CD14-positive monocyte (primary cell): ENCODE results near the gene ITPR2. TPM values are rescaled to one million over a fixed set of nuclear protein-coding genes. Genes with fewer than 3 reads are reported as not detected.

Source experiments
- DNase-seq, 3 donors: peaks; one replicate each; pipeline ENCODE4 v3.0.0-alpha.2; 2011 to 2022
- H2AFZ ChIP-seq: 2 replicates; pipeline ENCODE4 v1.6.0; 2012; ENCODE audit warnings: mild to moderate bottlenecking, low read depth, low read length, inconsistent platforms; ENCODE audit not compliant: insufficient read depth, poor library complexity, severe bottlenecking
- H3K27ac ChIP-seq, 2 donors: 1 replicate in 1 of 2; 2 replicates in 1 of 2; pipeline ENCODE4 v1.5.1; 2012 to 2013; ENCODE audit warnings: low read length in 2 of 2, control low read depth in 1 of 2, inconsistent platforms in 1 of 2, low read depth in 1 of 2, mild to moderate bottlenecking in 1 of 2
- H3K27me3 ChIP-seq, 2 donors: one replicate each; pipeline versions ENCODE4 v1.6.0 to v1.6.1; 2011 to 2013; ENCODE audit warnings: low read length in 2 of 2; ENCODE audit not compliant: control insufficient read depth in 2 of 2, insufficient read depth in 2 of 2
- H3K36me3 ChIP-seq, 2 donors: replicated peaks in 1 of 2; 1 replicate in 1 of 2; 2 replicates in 1 of 2; pipeline versions ENCODE4 v1.5.1 to v1.6.1; 2012 to 2013; ENCODE audit warnings: low read length in 2 of 2, control low read depth in 1 of 2, inconsistent platforms in 1 of 2, mild to moderate bottlenecking in 1 of 2; ENCODE audit not compliant: insufficient read depth in 2 of 2, control insufficient read depth in 1 of 2
- H3K4me1 ChIP-seq, 2 donors: 1 replicate in 1 of 2; 2 replicates in 1 of 2; pipeline versions ENCODE4 v1.5.1 to v1.6.1; 2012 to 2013; ENCODE audit warnings: low read length in 2 of 2, control low read depth in 1 of 2, inconsistent platforms in 1 of 2, mild to moderate bottlenecking in 1 of 2, moderate library complexity in 1 of 2; ENCODE audit not compliant: insufficient read depth in 2 of 2, control insufficient read depth in 1 of 2
- H3K4me2 ChIP-seq: replicated peaks from 2 replicates; pipeline ENCODE3; 2012; ENCODE audit warnings: low read length, moderate library complexity, mild to moderate bottlenecking; ENCODE audit not compliant: poor library complexity, severe bottlenecking; ENCODE audit errors: extremely low read depth
- H3K4me3 ChIP-seq, 3 experiments: fragments of 200-600 bp in 1 of 3; sonication (generic) in 1 of 3; replicated peaks in 1 of 3; 1 replicate in 2 of 3; 2 replicates in 1 of 3; pipeline ENCODE4 v1.5.1; 2011 to 2013; ENCODE audit warnings: low read length in 3 of 3, mild to moderate bottlenecking in 3 of 3, control low read depth in 2 of 3, low read depth in 2 of 3, inconsistent platforms in 1 of 3, moderate library complexity in 1 of 3
- H3K79me2 ChIP-seq: 2 replicates; pipeline ENCODE4 v1.6.0; 2012; ENCODE audit warnings: mild to moderate bottlenecking, control low read depth, inconsistent platforms, low read length, moderate library complexity; ENCODE audit not compliant: insufficient read depth
- H3K9ac ChIP-seq: 2 replicates; pipeline ENCODE4 v1.6.0; 2017; ENCODE audit warnings: low read length, mild to moderate bottlenecking; ENCODE audit not compliant: insufficient read depth, poor library complexity, severe bottlenecking
- H3K9me3 ChIP-seq, 2 donors: replicated peaks in 1 of 2; 1 replicate in 1 of 2; 2 replicates in 1 of 2; pipeline versions ENCODE4 v1.5.1 to v1.6.1; 2012 to 2013; ENCODE audit warnings: low read length in 2 of 2, control low read depth in 1 of 2; ENCODE audit not compliant: control insufficient read depth in 1 of 2, insufficient read depth in 1 of 2
- H4K20me1 ChIP-seq: 2 replicates; pipeline ENCODE4 v1.6.0; 2012; ENCODE audit warnings: mild to moderate bottlenecking, low read length, control low read depth, moderate library complexity; ENCODE audit not compliant: insufficient read depth
- H3K27ac Mint-ChIP-seq, 7 donors: one replicate each; pipeline ENCODE4 v1.8.0; 2020; ENCODE audit warnings: mild to moderate bottlenecking in 7 of 7, mixed read lengths in 7 of 7, moderate library complexity in 6 of 7, inconsistent platforms in 2 of 7
- H3K27me3 Mint-ChIP-seq, 3 donors: one replicate each; pipeline ENCODE4 v1.8.0; 2021 to 2022; ENCODE audit warnings: low read depth in 3 of 3, mild to moderate bottlenecking in 3 of 3, mixed read lengths in 3 of 3, moderate library complexity in 3 of 3, inconsistent platforms in 1 of 3
- H3K36me3 Mint-ChIP-seq, 2 donors: one replicate each; pipeline ENCODE4 v1.8.0; 2020; ENCODE audit warnings: mixed read lengths in 2 of 2, inconsistent platforms in 1 of 2, mild to moderate bottlenecking in 1 of 2
- H3K4me1 Mint-ChIP-seq: one replicate; pipeline ENCODE4 v1.8.0; 2020; ENCODE audit warnings: mild to moderate bottlenecking, mixed read lengths
- H3K4me3 Mint-ChIP-seq, 2 donors: one replicate each; pipeline ENCODE4 v1.8.0; 2020; ENCODE audit warnings: mild to moderate bottlenecking in 2 of 2, mixed read lengths in 2 of 2, moderate library complexity in 1 of 2
- H3K9me3 Mint-ChIP-seq, 7 donors: one replicate each; pipeline ENCODE4 v1.8.0; 2020 to 2022; ENCODE audit warnings: mixed read lengths in 7 of 7, mild to moderate bottlenecking in 6 of 7, moderate library complexity in 6 of 7, inconsistent platforms in 2 of 7
- WGBS: methylation state at CpG from one replicate; pipeline ENCODE4 v1.1.5; 2013; ENCODE audit warnings: missing lambda C conversion rate; ENCODE audit not compliant: insufficient coverage; 5-methylcytosine and 5-hydroxymethylcytosine counted together
- intact Hi-C, 2 donors: fragments of 100-400 bp; cut with micrococcal nuclease; formaldehyde crosslinking; loops; one replicate each; pipeline versions ENCODE4 v1.15.0 to v1.15.1; 2023
- polyA plus RNA-seq, 3 donors: library from polyadenylated mRNA; depleted of rRNA in 1 of 3; unstranded in 2 of 3; stranded (reverse) in 1 of 3; fragments of 300-500 nt in 2 of 3; fragments of >200 nt in 1 of 3; fragmentation: Illumina TruSeq in 2 of 3; gene quantifications; 1 replicate in 2 of 3; 2 replicates in 1 of 3; pipeline ENCODE4 v1.2.3, GENCODE V29; 2012 to 2021
- TF ChIP-seq, protein P1 (sequence below): fragments of 200-600 bp; IDR thresholded peaks from one replicate; pipeline ENCODE4 v1.8.0; 2022; ENCODE audit warnings: antibody characterized with exemption, mild to moderate bottlenecking

ITPR2 gene
- polyA plus RNA-seq, 3 donors, result 2.7 to 6.4 (median 5.7) TPM

GRCh38 chr12:26443309-26443708 is 389.7 kb downstream of the ITPR2 start:
- intact Hi-C loops, result no loop called here
- no peak overlapping the region for H3K9ac ChIP-seq
- H3K27ac ChIP-seq, result no peak overlapping the region
- TF ChIP-seq, protein P1, sequence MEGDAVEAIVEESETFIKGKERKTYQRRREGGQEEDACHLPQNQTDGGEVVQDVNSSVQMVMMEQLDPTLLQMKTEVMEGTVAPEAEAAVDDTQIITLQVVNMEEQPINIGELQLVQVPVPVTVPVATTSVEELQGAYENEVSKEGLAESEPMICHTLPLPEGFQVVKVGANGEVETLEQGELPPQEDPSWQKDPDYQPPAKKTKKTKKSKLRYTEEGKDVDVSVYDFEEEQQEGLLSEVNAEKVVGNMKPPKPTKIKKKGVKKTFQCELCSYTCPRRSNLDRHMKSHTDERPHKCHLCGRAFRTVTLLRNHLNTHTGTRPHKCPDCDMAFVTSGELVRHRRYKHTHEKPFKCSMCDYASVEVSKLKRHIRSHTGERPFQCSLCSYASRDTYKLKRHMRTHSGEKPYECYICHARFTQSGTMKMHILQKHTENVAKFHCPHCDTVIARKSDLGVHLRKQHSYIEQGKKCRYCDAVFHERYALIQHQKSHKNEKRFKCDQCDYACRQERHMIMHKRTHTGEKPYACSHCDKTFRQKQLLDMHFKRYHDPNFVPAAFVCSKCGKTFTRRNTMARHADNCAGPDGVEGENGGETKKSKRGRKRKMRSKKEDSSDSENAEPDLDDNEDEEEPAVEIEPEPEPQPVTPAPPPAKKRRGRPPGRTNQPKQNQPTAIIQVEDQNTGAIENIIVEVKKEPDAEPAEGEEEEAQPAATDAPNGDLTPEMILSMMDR, result no peak
- peaks cover 31 to 38% of the 10 kb centered on the region in 2 donors for H3K36me3 Mint-ChIP-seq
- H4K20me1 ChIP-seq, result no peaks in the 10 kb centered on the region
- H3K9me3 ChIP-seq, result no peaks in the 10 kb centered on the region
- no peak overlapping the region for H3K4me3 Mint-ChIP-seq
- no peak overlapping the region for H3K4me3 ChIP-seq
- no peak for DNase-seq
- no peaks in the 10 kb centered on the region for H3K9me3 Mint-ChIP-seq
- WGBS, result no CpG with 5 or more reads among the region's 2 CpGs
- no peaks in the 10 kb centered on the region for H3K27me3 ChIP-seq
- H2AFZ ChIP-seq, result no peak overlapping the region
- no peak overlapping the region for H3K27ac Mint-ChIP-seq
- H3K4me1 Mint-ChIP-seq, result no peaks in the 10 kb centered on the region
- no peak overlapping the region for H3K4me2 ChIP-seq
- no peaks in the 10 kb centered on the region for H3K79me2 ChIP-seq
- H3K36me3 ChIP-seq, result peaks cover 0 to 43% of the 10 kb centered on the region in 2 donors
- peaks cover 0 to 1% (median 0%) of the 10 kb centered on the region in 3 donors for H3K27me3 Mint-ChIP-seq
- no peaks in the 10 kb centered on the region for H3K4me1 ChIP-seq

DNA sequence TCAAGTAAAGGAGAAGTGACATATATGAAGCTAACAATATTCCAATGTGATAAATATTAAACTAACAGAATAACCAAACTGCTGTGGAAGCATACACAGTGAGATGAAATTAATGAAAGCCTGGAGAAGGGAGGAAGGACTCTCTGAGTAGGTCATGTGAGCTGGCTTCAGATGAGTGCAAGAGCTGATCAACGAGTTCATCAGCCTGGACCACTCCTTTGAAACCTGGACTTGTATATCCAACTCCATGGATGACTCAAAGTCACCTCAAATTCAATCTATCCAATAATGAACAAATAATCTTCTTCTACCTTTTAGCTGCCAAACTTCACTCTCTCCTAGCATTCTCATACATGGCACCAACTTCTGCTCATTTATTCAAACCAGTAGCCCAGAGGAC is 391.6 kb downstream of the ITPR2 start:
- intact Hi-C loops, result no loop called here

More for the DNA sequence above, 391.6 kb downstream of the ITPR2 start:
- TF ChIP-seq, protein P1, result no peak
- H3K4me1 Mint-ChIP-seq, result no peaks in the 10 kb centered on the region
- Histone ChIP-seq H3K79me2 (no peaks in the 10 kb centered on the region), H3K27me3 (no peaks in the 10 kb centered on the region), H3K9ac (no peak overlapping the region), H4K20me1 (no peaks in the 10 kb centered on the region), H3K4me2 (no peak overlapping the region), H2AFZ (no peak overlapping the region), H3K27ac (no peak overlapping the region), H3K36me3 (peaks cover 0 to 48% of the 10 kb centered on the region in 2 donors), H3K9me3 (no peaks in the 10 kb centered on the region), H3K4me1 (no peaks in the 10 kb centered on the region), H3K4me3 (no peak overlapping the region)
- no peak overlapping the region for H3K4me3 Mint-ChIP-seq
- no peak for DNase-seq
- WGBS, result 100% methylated on average over 1 of the region's 1 CpG
- H3K27me3 Mint-ChIP-seq, result peaks cover 0 to 1% (median 0%) of the 10 kb centered on the region in 3 donors
- H3K9me3 Mint-ChIP-seq, result no peaks in the 10 kb centered on the region
- H3K36me3 Mint-ChIP-seq, result peaks cover 32 to 45% of the 10 kb centered on the region in 2 donors
- no peak overlapping the region for H3K27ac Mint-ChIP-seq
